Gastroesophageal sphincter (tissue), 4 donors: Measurements from ENCODE around the gene THOP1. TPM values are rescaled to one million over a fixed set of nuclear protein-coding genes. Genes with fewer than 3 reads are reported as not detected.

ENCODE experiments used
- ATAC-seq: fragments of 150-250 bp; one replicate; pipeline ENCODE4 v1.9.1; 2016; ENCODE audit warnings: mild to moderate bottlenecking, moderate library complexity
- H3K27ac ChIP-seq, 4 donors: fragments of 200-600 bp; sonication (generic) in 3 of 4; 1 replicate in 3 of 4; 2 replicates in 1 of 4; pipeline ENCODE4 v1.5.1; 2016 to 2019
- H3K27me3 ChIP-seq: fragments of 200-600 bp; sonication (generic); one replicate; pipeline ENCODE4 v1.5.1; 2019
- H3K36me3 ChIP-seq, 2 donors: fragments of 200-600 bp; sonication (generic); one replicate each; pipeline ENCODE4 v1.5.1; 2019; ENCODE audit warnings: control low read depth in 1 of 2
- H3K4me1 ChIP-seq, 3 donors: fragments of 200-600 bp; sonication (generic); 1 replicate in 2 of 3; 2 replicates in 1 of 3; pipeline ENCODE4 v1.5.1; 2016 to 2019; ENCODE audit warnings: control low read depth in 2 of 3
- H3K4me3 ChIP-seq, 2 donors: fragments of 200-600 bp; sonication (generic); one replicate each; pipeline ENCODE4 v1.5.1; 2019; ENCODE audit warnings: mild to moderate bottlenecking in 1 of 2, moderate library complexity in 1 of 2
- H3K9me3 ChIP-seq, 3 donors: fragments of 200-600 bp; sonication (generic); one replicate each; pipeline ENCODE4 v1.5.1; 2017 to 2019; ENCODE audit warnings: control low read depth in 2 of 3
- CTCF ChIP-seq, 4 experiments: fragments of 200-600 bp in 2 of 4; fragments of 450-650 bp in 2 of 4; sonication (generic) in 1 of 4; IDR thresholded peaks; one replicate each; pipeline ENCODE4 v1.5.1; 2017 to 2019; ENCODE audit warnings: antibody characterized with exemption in 4 of 4, mild to moderate bottlenecking in 2 of 4, moderate library complexity in 2 of 4
- EP300 ChIP-seq: sonication (generic); formaldehyde crosslinking; IDR thresholded peaks from one replicate; pipeline ENCODE4 v1.6.1; 2017; ENCODE audit warnings: antibody characterized with exemption, mild to moderate bottlenecking
- POLR2A ChIP-seq, 2 donors: fragments of 450-650 bp; IDR thresholded peaks; one replicate each; pipeline ENCODE4 v1.6.1; 2017; ENCODE audit warnings: antibody characterized with exemption in 2 of 2, mild to moderate bottlenecking in 2 of 2, moderate library complexity in 1 of 2
- POLR2AphosphoS5 ChIP-seq: sonication (generic); formaldehyde crosslinking; IDR thresholded peaks from one replicate; pipeline ENCODE4 v1.6.1; 2017; ENCODE audit warnings: antibody characterized with exemption
- WGBS, 2 donors: methylation state at CpG; one replicate each; pipeline ENCODE4 v1.1.5; 2018; ENCODE audit warnings: low coverage in 1 of 2; 5-methylcytosine and 5-hydroxymethylcytosine counted together
- total RNA-seq, 4 donors: library from RNA; depleted of rRNA; stranded (reverse); fragments of >200 nt; gene quantifications; one replicate each; pipeline ENCODE4 v1.1.0, GENCODE V29; 2016

Gene THOP1
- total RNA-seq, 4 donors from 2014 or later: 26.9 to 58.4 (median 38.7) TPM

GRCh38 chr19:2812414-2813234, 27.3 kb downstream of the THOP1 start:
- peaks cover 0 to 76% of the 10 kb centered on the region in 2 donors for H3K36me3 ChIP-seq

GRCh38 chr19:2813235-2814160, 28.2 kb downstream of the THOP1 start:
- Histone ChIP-seq H3K4me3 (no peak overlapping the region), H3K27ac (no peak overlapping the region), H3K4me1 (no peaks in the 10 kb centered on the region), H3K27me3 (no peaks in the 10 kb centered on the region), H3K36me3 (peaks cover 0 to 67% of the 10 kb centered on the region in 2 donors), H3K9me3 (no peaks in the 10 kb centered on the region)
- TF ChIP-seq EP300 (no peak), POLR2A (IDR thresholded peaks at IDR 0.05) (no peak), POLR2AphosphoS5 (no peak), CTCF (IDR thresholded peaks at IDR 0.05) (no peak)
- 70% methylated on average over 2 of the region's 35 CpGs; no CpG with 5 or more reads in 1 of the 2 donors for WGBS, 2 donors
- no peak for ATAC-seq

More at GRCh38 chr19:2812414-2813234, 27.3 kb downstream of the THOP1 start:
- no peaks in the 10 kb centered on the region for H3K27me3 ChIP-seq
- WGBS, 2 donors: no CpG with 5 or more reads among the region's 37 CpGs
- no peak for ATAC-seq
- H3K4me1 ChIP-seq: no peaks in the 10 kb centered on the region
- H3K4me3 ChIP-seq: no peak overlapping the region
- no peaks in the 10 kb centered on the region for H3K9me3 ChIP-seq
- no peak overlapping the region for H3K27ac ChIP-seq
- TF ChIP-seq EP300 (no peak), POLR2A (IDR thresholded peaks at IDR 0.05) (no peak), CTCF (IDR thresholded peaks at IDR 0.05) (no peak), POLR2AphosphoS5 (no peak)

GRCh38 chr19:2814426-2814825, 29.1 kb downstream of the THOP1 start:
- no peak for TF ChIP-seq EP300
- no peak for TF ChIP-seq POLR2A (IDR thresholded peaks at IDR 0.05)
- TF ChIP-seq CTCF (IDR thresholded peaks at IDR 0.05): no peak
- TF ChIP-seq POLR2AphosphoS5: no peak
- Histone ChIP-seq H3K4me3 (no peak overlapping the region), H3K27me3 (no peaks in the 10 kb centered on the region), H3K9me3 (no peaks in the 10 kb centered on the region), H3K36me3 (peaks cover 0 to 58% of the 10 kb centered on the region in 2 donors), H3K27ac (no peak overlapping the region), H3K4me1 (no peaks in the 10 kb centered on the region)
- no CpG with 5 or more reads among the region's 11 CpGs for WGBS, 2 donors
- ATAC-seq: no peak

GRCh38 chr19:2815191-2815614, 29.9 kb downstream of the THOP1 start:
- Histone ChIP-seq H3K4me1 (peaks cover 0 to 2% (median 0%) of the 10 kb centered on the region in 3 donors), H3K9me3 (no peaks in the 10 kb centered on the region), H3K27me3 (no peaks in the 10 kb centered on the region), H3K4me3 (no peak overlapping the region), H3K36me3 (peaks cover 0 to 50% of the 10 kb centered on the region in 2 donors), H3K27ac (no peak overlapping the region)
- TF ChIP-seq POLR2AphosphoS5 (no peak), CTCF (IDR thresholded peaks at IDR 0.05) (no peak), EP300 (no peak), POLR2A (IDR thresholded peaks at IDR 0.05) (no peak)
- no peak for ATAC-seq
- WGBS, 2 donors: 100% methylated on average over 1 of the region's 13 CpGs; no CpG with 5 or more reads in 1 of the 2 donors
